HCT116 (cell line): ENCODE results near the gene CNTNAP2. TPM values are rescaled to one million over a fixed set of nuclear protein-coding genes. Genes with fewer than 3 reads are reported as not detected.

Experiments
- ATAC-seq: fragments of 200-7000 bp; cut with Tn5 transposase; 2 replicates; pipeline ENCODE4 v1.9.1; 2020; ENCODE audit warnings: mild to moderate bottlenecking, moderate library complexity
- BruUV-seq: library from RNA; stranded (reverse); fragments of 400-500 nt; replicated peaks from 2 replicates; lab custom pipeline; 2021; lab: Mats Ljungman, UMichigan
- CTCF ChIA-PET: fragments of 300-600 bp; sonication (Branson Sonifier 250); formaldehyde crosslinking; loops from one replicate; lab custom pipeline; 2021; ENCODE audit warnings: antibody characterized with exemption; lab: Charles Lee
- POLR2A ChIA-PET: fragments of 300-600, 350-600 bp; sonication (Branson Sonifier 250); formaldehyde crosslinking; loops from one replicate; lab custom pipeline; 2021; ENCODE audit warnings: antibody characterized with exemption; lab: Charles Lee
- RAD21 ChIA-PET, 2 experiments: fragments of 300-600 bp; sonication (Branson Sonifier 250); formaldehyde crosslinking; loops; one replicate each; lab custom pipeline; 2023; ENCODE audit warnings: low total read pairs in 2 of 2; ENCODE audit not compliant: uncharacterized antibody in 2 of 2, unreplicated experiment in 2 of 2, low non-redundant PET in 1 of 2; lab: Charles Lee
- DNase-seq: peaks from one replicate; pipeline ENCODE4 v3.0.0-alpha.2; 2010; ENCODE audit warnings: low read depth, low spot score
- H2AFZ ChIP-seq: fragments of 200-600 bp; shearing (Covaris generic), sonication (generic); 2 replicates; pipeline ENCODE4 v1.6.1; 2017; ENCODE audit warnings: low read depth, mixed run types, mixed read lengths, antibody characterized with exemption, low read length; ENCODE audit not compliant: poor library complexity, severe bottlenecking
- H3K27ac ChIP-seq: 2 replicates; pipeline ENCODE4 v1.5.1; 2012; ENCODE audit warnings: low read depth, low read length
- H3K27me3 ChIP-seq: fragments of 200-600 bp; sonication (generic); 2 replicates; pipeline ENCODE4 v1.6.1; 2016; ENCODE audit warnings: mixed run types, low read length, mixed read lengths; ENCODE audit not compliant: insufficient read depth
- H3K36me3 ChIP-seq, 2 experiments: fragments of 200-500 bp in 1 of 2; fragments of 200-600 bp in 1 of 2; sonication (Bioruptor generic) in 1 of 2; sonication (generic) in 1 of 2; 2 replicates each; pipeline versions ENCODE4 v1.5.1 to v1.6.1; 2014 to 2016; ENCODE audit warnings: low read length in 2 of 2, inconsistent platforms in 1 of 2, mixed read lengths in 1 of 2, mixed run types in 1 of 2; ENCODE audit not compliant: insufficient read depth in 2 of 2, control insufficient read depth in 1 of 2
- H3K4me1 ChIP-seq, 2 experiments: fragments of 200-600 bp in 1 of 2; sonication (generic) in 1 of 2; 2 replicates each; pipeline versions ENCODE4 v1.5.1 to v1.6.1; 2012 to 2017; ENCODE audit warnings: low read length in 2 of 2, inconsistent platforms in 1 of 2, mild to moderate bottlenecking in 1 of 2, mixed read lengths in 1 of 2, mixed run types in 1 of 2, moderate library complexity in 1 of 2; ENCODE audit not compliant: insufficient read depth in 2 of 2, control insufficient read depth in 1 of 2
- H3K4me2 ChIP-seq: fragments of 200-600 bp; sonication (generic); 2 replicates; pipeline ENCODE4 v1.6.1; 2017; ENCODE audit warnings: mixed run types, low read length, mixed read lengths
- H3K4me3 ChIP-seq, 2 experiments: fragments of 200-600 bp in 1 of 2; sonication (generic) in 1 of 2; replicated peaks in 1 of 2; 2 replicates each; pipeline ENCODE4 v1.5.1; 2011 to 2016; ENCODE audit warnings: low read length in 2 of 2, control low read depth in 1 of 2, low read depth in 1 of 2, mild to moderate bottlenecking in 1 of 2, mixed read lengths in 1 of 2, mixed run types in 1 of 2
- H3K79me2 ChIP-seq: fragments of 200-600 bp; sonication (generic); 2 replicates; pipeline ENCODE4 v1.6.1; 2017; ENCODE audit warnings: mild to moderate bottlenecking, mixed run types, low read length, moderate library complexity, mixed read lengths; ENCODE audit not compliant: insufficient read depth
- H3K9ac ChIP-seq: fragments of 200-600 bp; sonication (generic); 2 replicates; pipeline ENCODE4 v1.6.1; 2016; ENCODE audit warnings: low read length, mixed read lengths
- H3K9me2 ChIP-seq: fragments of 200-600 bp; sonication (generic), shearing (Covaris generic); 2 replicates; pipeline ENCODE4 v1.6.1; 2017; ENCODE audit warnings: mixed run types, mild to moderate bottlenecking, moderate library complexity; ENCODE audit not compliant: insufficient read depth
- H3K9me3 ChIP-seq, 2 experiments: fragments of 200-500 bp in 1 of 2; fragments of 200-600 bp in 1 of 2; sonication (Bioruptor generic) in 1 of 2; sonication (generic) in 1 of 2; 2 replicates each; pipeline ENCODE4 v1.6.1; 2014 to 2017; ENCODE audit warnings: low read length in 2 of 2, mixed read lengths in 2 of 2, inconsistent platforms in 1 of 2, low read depth in 1 of 2, mild to moderate bottlenecking in 1 of 2, mixed run types in 1 of 2, moderate library complexity in 1 of 2; ENCODE audit not compliant: control insufficient read depth in 1 of 2, insufficient read depth in 1 of 2
- H4K20me1 ChIP-seq: fragments of 200-600 bp; sonication (generic), shearing (Covaris generic); 2 replicates; pipeline ENCODE4 v1.6.1; 2017; ENCODE audit warnings: mixed run types, mild to moderate bottlenecking, moderate library complexity; ENCODE audit not compliant: insufficient read depth
- ATF3 ChIP-seq: IDR thresholded peaks from 2 replicates; pipeline ENCODE4 v1.6.1; 2012
- CBX3 ChIP-seq: IDR thresholded peaks from 2 replicates; pipeline ENCODE4 v1.6.1; 2012; ENCODE audit warnings: low read depth
- EGR1 ChIP-seq: IDR thresholded peaks from 2 replicates; pipeline ENCODE4 v1.6.1; 2012; ENCODE audit warnings: low read depth
- ELF1 ChIP-seq: IDR thresholded peaks from 2 replicates; pipeline ENCODE4 v1.6.1; 2012; ENCODE audit warnings: low read depth, borderline replicate concordance
- EZH2 ChIP-seq: fragments of 200-600 bp; sonication (generic); IDR thresholded peaks from 2 replicates; pipeline ENCODE4 v1.6.1; 2017; ENCODE audit warnings: antibody characterized with exemption, mixed run types
- FOSL1 ChIP-seq: IDR thresholded peaks from 2 replicates; pipeline ENCODE4 v1.6.1; 2012; ENCODE audit warnings: low read depth
- JUND ChIP-seq: IDR thresholded peaks from 2 replicates; pipeline ENCODE4 v1.6.1; 2012
- MAX ChIP-seq: IDR thresholded peaks from 2 replicates; pipeline ENCODE4 v1.6.1; 2012
- POLR2A ChIP-seq: IDR thresholded peaks from 2 replicates; pipeline ENCODE4 v1.7.0; 2011; ENCODE audit warnings: borderline replicate concordance; ENCODE audit not compliant: insufficient read depth, insufficient read length; ENCODE audit errors: extremely low read depth
- POLR2AphosphoS5 ChIP-seq: IDR thresholded peaks from 2 replicates; pipeline ENCODE4 v1.6.1; 2011; ENCODE audit warnings: mild to moderate bottlenecking, low read depth, low read length, moderate library complexity
- REST ChIP-seq: IDR thresholded peaks from 2 replicates; pipeline ENCODE4 v1.6.1; 2012; ENCODE audit warnings: low read depth
- SIN3A ChIP-seq: IDR thresholded peaks from 2 replicates; pipeline ENCODE4 v1.6.1; 2012; ENCODE audit warnings: low read depth
- YY1 ChIP-seq: IDR thresholded peaks from 2 replicates; pipeline ENCODE4 v1.6.1; 2011; ENCODE audit warnings: low read length, low read depth, moderate library complexity, mild to moderate bottlenecking; ENCODE audit not compliant: insufficient replicate concordance; ENCODE audit errors: extremely low read depth
- ZBTB33 ChIP-seq: IDR thresholded peaks from 2 replicates; pipeline ENCODE4 v1.6.1; 2011; ENCODE audit warnings: mild to moderate bottlenecking, low read length, moderate library complexity; ENCODE audit not compliant: insufficient replicate concordance; ENCODE audit errors: extremely low read depth
- ZFX ChIP-seq: fragments of 450-650 bp; IDR thresholded peaks from 2 replicates; pipeline ENCODE4 v1.6.1; 2017
- intact Hi-C: fragments of 100-400 bp; cut with micrococcal nuclease; formaldehyde crosslinking; loops from 2 replicates; pipeline ENCODE4 v1.10.0; 2022
- total RNA-seq: library from RNA; stranded (reverse); gene quantifications from one replicate; pipeline ENCODE4 v1.2.1, GENCODE V29; 2021; ENCODE audit not compliant: unreplicated experiment

The CNTNAP2 gene
- total RNA-seq, 1 experiment from 2014 or later: 0.37 TPM

GRCh38 chr7:147858421-147858820 is 1741.8 kb downstream of the CNTNAP2 start:
- no peaks in the 10 kb centered on the region for H3K9me2 ChIP-seq
- H3K27me3 ChIP-seq: no peaks in the 10 kb centered on the region
- H3K4me3 ChIP-seq: no peak overlapping the region
- BruUV-seq: no TSS peak
- POLR2A ChIA-PET: no interaction called here
- no peaks in the 10 kb centered on the region for H4K20me1 ChIP-seq
- no peak overlapping the region for H3K27ac ChIP-seq
- H3K4me2 ChIP-seq: no peak overlapping the region
- RAD21 ChIA-PET: no interaction called here
- TF ChIP-seq SIN3A: no peak
- TF ChIP-seq EGR1: no peak
- TF ChIP-seq CBX3: no peak
- TF ChIP-seq POLR2AphosphoS5: no peak
- TF ChIP-seq ATF3: no peak
- TF ChIP-seq ELF1: no peak
- no peak for TF ChIP-seq YY1
- no peak for TF ChIP-seq REST
- TF ChIP-seq POLR2A: no peak
- TF ChIP-seq FOSL1: no peak
- TF ChIP-seq ZFX: no peak
- no peak for TF ChIP-seq MAX
- no peak for TF ChIP-seq JUND
- no peak for TF ChIP-seq ZBTB33
- TF ChIP-seq EZH2: no peak
- TF ChIP-seq, all 23 proteins: peak for 0
- H3K9me3 ChIP-seq: peaks cover 6 to 7% of the 10 kb centered on the region in 2 experiments; a peak in 2 of 4 replicates
- H3K9ac ChIP-seq: no peak overlapping the region
- no peaks in the 10 kb centered on the region for H3K36me3 ChIP-seq
- DNase-seq (no peak), ATAC-seq (no peak)
- CTCF ChIA-PET: no interaction called here
- H3K79me2 ChIP-seq: no peaks in the 10 kb centered on the region
- intact Hi-C loops: no loop called here
- no peak overlapping the region for H2AFZ ChIP-seq
- H3K4me1 ChIP-seq: no peaks in the 10 kb centered on the region
